Fibroblast of lung (primary cell): ENCODE results near the gene CIAO3.

ENCODE experiments used
- EZH2 ChIP-seq: IDR thresholded peaks from 2 replicates; pipeline ENCODE4 v1.5.1; 2012; ENCODE audit warnings: low read length, control low read depth, mild to moderate bottlenecking; ENCODE audit errors: missing control alignments
- TF ChIP-seq, protein P1 (sequence below), 2 donors: IDR thresholded peaks in 1 of 2; conservative IDR thresholded peaks in 1 of 2; 1 replicate in 1 of 2; 2 replicates in 1 of 2; pipeline ENCODE4 v1.5.1; 2011 to 2012; ENCODE audit warnings: low read length in 2 of 2, control low read depth in 1 of 2, inconsistent platforms in 1 of 2, low read depth in 1 of 2, mild to moderate bottlenecking in 1 of 2

DNA sequence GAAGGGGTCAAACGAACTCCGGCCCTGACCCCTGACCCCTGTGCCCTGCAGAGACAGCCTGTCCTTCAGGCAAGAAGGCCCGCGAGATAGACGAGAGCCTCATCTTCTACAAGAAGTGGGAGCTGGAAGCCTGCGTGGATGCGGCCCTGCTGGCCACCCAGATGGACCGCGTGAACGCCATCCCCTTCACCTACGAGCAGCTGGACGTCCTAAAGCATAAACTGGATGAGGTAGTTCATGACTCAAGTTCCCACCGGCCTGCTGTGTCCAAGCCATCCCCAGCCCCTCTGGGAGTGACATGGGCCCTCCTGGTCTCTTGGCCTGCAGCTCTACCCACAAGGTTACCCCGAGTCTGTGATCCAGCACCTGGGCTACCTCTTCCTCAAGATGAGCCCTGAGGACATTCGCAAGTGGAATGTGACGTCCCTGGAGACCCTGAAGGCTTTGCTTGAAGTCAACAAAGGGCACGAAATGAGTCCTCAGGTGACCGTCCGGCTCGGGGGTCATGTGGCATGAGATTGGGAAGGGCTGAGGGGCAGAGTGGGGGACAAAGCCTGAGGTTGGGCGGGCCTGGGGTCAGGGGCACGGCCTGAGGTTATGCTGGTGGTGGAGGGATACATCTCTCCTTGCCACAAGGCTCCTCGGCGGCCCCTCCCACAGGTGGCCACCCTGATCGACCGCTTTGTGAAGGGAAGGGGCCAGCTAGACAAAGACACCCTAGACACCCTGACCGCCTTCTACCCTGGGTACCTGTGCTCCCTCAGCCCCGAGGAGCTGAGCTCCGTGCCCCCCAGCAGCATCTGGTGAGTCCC lies 25.4 kb upstream of the CIAO3 start:
- TF ChIP-seq, protein P1, sequence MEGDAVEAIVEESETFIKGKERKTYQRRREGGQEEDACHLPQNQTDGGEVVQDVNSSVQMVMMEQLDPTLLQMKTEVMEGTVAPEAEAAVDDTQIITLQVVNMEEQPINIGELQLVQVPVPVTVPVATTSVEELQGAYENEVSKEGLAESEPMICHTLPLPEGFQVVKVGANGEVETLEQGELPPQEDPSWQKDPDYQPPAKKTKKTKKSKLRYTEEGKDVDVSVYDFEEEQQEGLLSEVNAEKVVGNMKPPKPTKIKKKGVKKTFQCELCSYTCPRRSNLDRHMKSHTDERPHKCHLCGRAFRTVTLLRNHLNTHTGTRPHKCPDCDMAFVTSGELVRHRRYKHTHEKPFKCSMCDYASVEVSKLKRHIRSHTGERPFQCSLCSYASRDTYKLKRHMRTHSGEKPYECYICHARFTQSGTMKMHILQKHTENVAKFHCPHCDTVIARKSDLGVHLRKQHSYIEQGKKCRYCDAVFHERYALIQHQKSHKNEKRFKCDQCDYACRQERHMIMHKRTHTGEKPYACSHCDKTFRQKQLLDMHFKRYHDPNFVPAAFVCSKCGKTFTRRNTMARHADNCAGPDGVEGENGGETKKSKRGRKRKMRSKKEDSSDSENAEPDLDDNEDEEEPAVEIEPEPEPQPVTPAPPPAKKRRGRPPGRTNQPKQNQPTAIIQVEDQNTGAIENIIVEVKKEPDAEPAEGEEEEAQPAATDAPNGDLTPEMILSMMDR (conservative IDR thresholded peaks at IDR 0.05 in 1 of 2, IDR thresholded peaks at IDR 0.05 in 1 of 2; ENCODE audit: low read depth in 1 of 2, low read length in 2 of 2) = no peak
- TF ChIP-seq EZH2 = no peak
